Stomach (tissue), 9 donors: ENCODE results near the gene NCDN. TPM values are rescaled to one million over a fixed set of nuclear protein-coding genes. Genes with fewer than 3 reads are reported as not detected.

ENCODE experiments used
- DNase-seq, 2 donors: peaks; one replicate each; pipeline versions ENCODE4 v3.0.0 to v3.0.0-alpha.2; 2013 to 2019
- H3K27ac ChIP-seq, 5 donors: fragments of 200-600 bp in 4 of 5; sonication (generic) in 4 of 5; one replicate each; pipeline ENCODE4 v1.5.1; 2013 to 2019; ENCODE audit warnings: mild to moderate bottlenecking in 1 of 5, moderate library complexity in 1 of 5
- H3K27me3 ChIP-seq, 3 donors: fragments of 200-600 bp; sonication (generic); one replicate each; pipeline ENCODE4 v1.5.1; 2017 to 2019; ENCODE audit warnings: mixed run types in 1 of 3
- H3K36me3 ChIP-seq, 4 donors: fragments of 200-600 bp; sonication (generic); 1 replicate in 3 of 4; 2 replicates in 1 of 4; pipeline ENCODE4 v1.5.1; 2016 to 2019
- H3K4me1 ChIP-seq, 4 donors: fragments of 200-600 bp; sonication (generic); one replicate each; pipeline ENCODE4 v1.5.1; 2016 to 2019
- H3K4me3 ChIP-seq, 4 donors: fragments of 200-600 bp; sonication (generic) in 3 of 4; one replicate each; pipeline ENCODE4 v1.5.1; 2016 to 2019; ENCODE audit warnings: mild to moderate bottlenecking in 1 of 4
- H3K9me3 ChIP-seq, 4 donors: fragments of 200-600 bp; sonication (generic); one replicate each; pipeline ENCODE4 v1.5.1; 2016 to 2019
- CTCF ChIP-seq, 7 experiments: fragments of 450-650 bp in 4 of 7; fragments of 200-600 bp in 3 of 7; sonication (generic) in 3 of 7; IDR thresholded peaks; one replicate each; pipeline ENCODE4 v1.5.1; 2016 to 2019; ENCODE audit warnings: antibody characterized with exemption in 7 of 7, control low read depth in 2 of 7, mild to moderate bottlenecking in 1 of 7
- EP300 ChIP-seq: sonication (generic); formaldehyde crosslinking; IDR thresholded peaks from one replicate; pipeline ENCODE4 v1.6.1; 2017; ENCODE audit warnings: antibody characterized with exemption
- POLR2A ChIP-seq, 4 donors: fragments of 450-650 bp; IDR thresholded peaks; one replicate each; pipeline ENCODE4 v1.6.1; 2016; ENCODE audit warnings: antibody characterized with exemption in 4 of 4, control low read depth in 2 of 4, mild to moderate bottlenecking in 1 of 4, moderate library complexity in 1 of 4
- POLR2AphosphoS5 ChIP-seq, 3 donors: sonication (generic); formaldehyde crosslinking; IDR thresholded peaks; one replicate each; pipeline ENCODE4 v1.6.1; 2016; ENCODE audit warnings: antibody characterized with exemption in 3 of 3
- WGBS, 5 donors: extraction: QIAGEN DNeasy Blood & Tissue Kit in 3 of 5; methylation state at CpG; one replicate each; pipeline versions ENCODE4 v1.1.5 to v1.1.7; 2013 to 2018; 5-methylcytosine and 5-hydroxymethylcytosine counted together
- intact Hi-C: fragments of 100-400 bp; cut with DNase I; formaldehyde crosslinking; loops from one replicate; pipeline ENCODE4 v1.15.1; 2023; ENCODE audit warnings: low total_unique reads
- polyA plus RNA-seq, 3 donors: library from polyadenylated mRNA; stranded (reverse); fragments of 200-250 nt; gene quantifications; one replicate each; pipeline ENCODE4 v1.2.3, GENCODE V29; 2013
- total RNA-seq, 5 donors: library from RNA; depleted of rRNA; stranded (reverse); fragments of >200 nt; gene quantifications; one replicate each; pipeline versions ENCODE4 v1.1.0 to v1.2.3, GENCODE V29; 2014 to 2016
- donor health status: healthy with polysubstance abuse.
- donor health status: Bipolar disorder and iron deficiency.
- donor health status: healthy.

Gene NCDN
- total and polyA plus RNA-seq, 8 donors, result 5.3 to 92.9 (median 12.4) TPM

GRCh38 chr1:35568975-35569395 is 11.4 kb downstream of the NCDN start:
- Histone ChIP-seq H3K27me3 (peaks cover 0 to 48% (median 20%) of the 10 kb centered on the region in 3 donors), H3K4me3 (no peak overlapping the region), H3K9me3 (no peaks in the 10 kb centered on the region), H3K27ac (no peak overlapping the region), H3K36me3 (peaks cover 4 to 30% (median 28%) of the 10 kb centered on the region in 4 donors), H3K4me1 (peaks cover 10 to 23% (median 16%) of the 10 kb centered on the region in 4 donors)
- DNase-seq, result peak; percentile 78 to 91
- intact Hi-C loops, result loop anchor here (5.0 kb wide), 1 partner anchor 148 kb away; the partner anchor contains the start of gene C1orf216
- TF ChIP-seq POLR2AphosphoS5 (IDR thresholded peaks at IDR 0.05), result peak in 1 of 3 donors; percentile 55
- TF ChIP-seq CTCF (IDR thresholded peaks at IDR 0.05), result peak in 5 of 7 experiments; percentile 78 to 93 (median 85)
- no peak for TF ChIP-seq EP300
- TF ChIP-seq POLR2A (IDR thresholded peaks at IDR 0.05), result no peak
- 14 to 21% (median 19%) methylated on average over 4 of the region's 4 CpGs for WGBS, 5 donors

- DNase-seq, result no peak
- Histone ChIP-seq H3K27ac (no peak overlapping the region), H3K9me3 (no peaks in the 10 kb centered on the region), H3K36me3 (peaks cover 4 to 23% (median 21%) of the 10 kb centered on the region in 4 donors), H3K27me3 (peaks cover 0 to 58% (median 25%) of the 10 kb centered on the region in 3 donors), H3K4me3 (no peak overlapping the region), H3K4me1 (peaks cover 10 to 26% (median 20%) of the 10 kb centered on the region in 4 donors)
- intact Hi-C loops, result loop anchor here (5.0 to 10.0 kb wide), 3 partner anchors 147 to 205 kb away; partner anchors contain the start of gene C1orf216
- 73 to 92% (median 83%) methylated on average over 1 of the region's 1 CpG for WGBS, 5 donors
- TF ChIP-seq POLR2AphosphoS5 (IDR thresholded peaks at IDR 0.05) (no peak), CTCF (IDR thresholded peaks at IDR 0.05) (no peak), POLR2A (IDR thresholded peaks at IDR 0.05) (no peak), EP300 (no peak)
Observed at GRCh38 chr1:35569936-35570335, 12.3 kb downstream of the NCDN start.

- no peak for DNase-seq
- peaks cover 4 to 17% (median 14%) of the 10 kb centered on the region in 4 donors for H3K36me3 ChIP-seq
- TF ChIP-seq POLR2AphosphoS5 (IDR thresholded peaks at IDR 0.05), result no peak
- no peak for TF ChIP-seq CTCF (IDR thresholded peaks at IDR 0.05)
- TF ChIP-seq EP300, result no peak
- no peak for TF ChIP-seq POLR2A (IDR thresholded peaks at IDR 0.05)
- 82 to 92% (median 86%) methylated on average over 10 of the region's 10 CpGs for WGBS, 5 donors
- intact Hi-C loops, result loop anchor here (5.0 to 10.0 kb wide), 2 partner anchors 157 to 204 kb away; no protein-coding TSS in a partner anchor
- H3K27me3 ChIP-seq, result peaks cover 0 to 65% (median 25%) of the 10 kb centered on the region in 3 donors
- peaks cover 10 to 31% (median 22%) of the 10 kb centered on the region in 4 donors for H3K4me1 ChIP-seq
- no peak overlapping the region for H3K4me3 ChIP-seq
- H3K9me3 ChIP-seq, result no peaks in the 10 kb centered on the region
- H3K27ac ChIP-seq, result no peak overlapping the region
Observed at GRCh38 chr1:35570589-35571137, 13.1 kb downstream of the NCDN start.

- Histone ChIP-seq H3K27ac (no peak overlapping the region), H3K4me1 (peaks cover 10 to 33% (median 24%) of the 10 kb centered on the region in 4 donors), H3K36me3 (peaks cover 0 to 11% (median 8%) of the 10 kb centered on the region in 4 donors), H3K9me3 (no peaks in the 10 kb centered on the region), H3K27me3 (peaks cover 0 to 71% (median 26%) of the 10 kb centered on the region in 3 donors), H3K4me3 (no peak overlapping the region)
- DNase-seq, result no peak
- TF ChIP-seq EP300 (no peak), POLR2A (IDR thresholded peaks at IDR 0.05) (no peak), POLR2AphosphoS5 (IDR thresholded peaks at IDR 0.05) (no peak), CTCF (IDR thresholded peaks at IDR 0.05) (no peak)
- 85 to 96% (median 92%) methylated on average over 8 of the region's 8 CpGs for WGBS, 5 donors
- intact Hi-C loops, result loop anchor here (5.0 to 10.0 kb wide), 2 partner anchors 156 to 204 kb away; no protein-coding TSS in a partner anchor
Observed at GRCh38 chr1:35571263-35571662, 13.7 kb downstream of the NCDN start.
